GM18498 (cell line): ENCODE results near the gene PMM2.

Experiments
- ATAC-seq: cut with Tn5 transposase; IDR thresholded peaks from one replicate; pipeline ENCODE4 v1.9.1; 2021; ENCODE audit warnings: mild to moderate bottlenecking, moderate library complexity; ENCODE audit not compliant: unreplicated experiment

PMM2 gene

DNA sequence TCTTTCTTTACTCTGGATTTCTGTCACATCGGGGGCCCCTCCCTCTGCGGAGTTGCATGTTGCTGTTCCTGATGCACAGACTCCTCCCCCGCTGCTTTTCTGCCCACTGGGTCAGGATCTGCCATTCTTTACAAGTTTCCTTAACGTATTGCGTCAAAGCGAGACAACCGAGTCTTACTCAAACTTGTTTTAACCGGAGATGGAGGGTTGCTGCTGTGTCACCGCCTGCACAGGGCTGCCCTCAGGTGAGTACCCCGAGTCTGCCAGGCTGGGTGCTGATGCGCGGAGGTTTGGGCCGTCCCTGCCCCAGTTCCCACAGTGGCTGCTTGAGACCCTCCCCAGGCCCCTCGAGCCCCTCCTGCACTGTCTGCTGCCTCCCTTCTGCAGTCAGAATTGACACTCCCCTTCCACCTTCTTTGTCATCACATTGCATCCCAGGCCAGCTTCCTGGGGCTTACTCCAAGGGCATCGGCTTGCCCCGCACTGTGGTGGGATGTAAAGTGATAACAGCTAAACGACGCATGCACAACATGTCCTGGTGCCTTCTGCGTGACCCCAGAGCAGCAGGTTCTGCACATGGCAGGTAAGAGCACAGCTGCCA is 51.9 kb downstream of the PMM2 start:
- ATAC-seq = no peak

DNA sequence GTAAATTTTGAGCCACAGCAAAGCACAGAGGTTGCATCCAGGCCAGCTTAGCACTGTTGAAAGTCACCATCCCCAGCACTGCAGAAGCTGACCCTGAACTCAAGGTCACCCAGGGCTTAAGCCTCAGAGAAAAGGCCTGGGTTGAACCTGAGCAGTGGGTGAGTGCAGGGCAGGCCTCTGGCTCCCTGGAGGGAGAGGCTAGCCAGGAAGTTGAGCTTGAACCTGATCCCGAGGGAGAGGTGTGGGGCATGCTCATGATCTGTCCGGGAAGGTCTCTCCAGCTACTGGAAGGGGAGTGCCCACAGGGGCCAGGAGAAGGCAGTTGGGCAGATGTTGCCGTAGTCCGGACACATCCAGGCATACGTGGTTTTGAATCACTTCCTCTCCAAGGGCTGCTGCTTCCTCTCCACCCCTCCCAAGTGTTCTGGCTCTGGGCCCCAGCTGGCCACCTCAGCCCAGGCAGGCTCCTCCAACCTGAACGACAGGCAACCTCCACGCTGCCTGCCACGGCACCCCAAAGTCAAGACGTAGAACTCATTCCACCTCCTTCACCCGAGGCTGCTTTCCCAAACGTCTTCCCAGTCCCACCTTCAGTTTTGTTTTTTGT is 52.7 kb downstream of the PMM2 start:
- no peak for ATAC-seq

DNA sequence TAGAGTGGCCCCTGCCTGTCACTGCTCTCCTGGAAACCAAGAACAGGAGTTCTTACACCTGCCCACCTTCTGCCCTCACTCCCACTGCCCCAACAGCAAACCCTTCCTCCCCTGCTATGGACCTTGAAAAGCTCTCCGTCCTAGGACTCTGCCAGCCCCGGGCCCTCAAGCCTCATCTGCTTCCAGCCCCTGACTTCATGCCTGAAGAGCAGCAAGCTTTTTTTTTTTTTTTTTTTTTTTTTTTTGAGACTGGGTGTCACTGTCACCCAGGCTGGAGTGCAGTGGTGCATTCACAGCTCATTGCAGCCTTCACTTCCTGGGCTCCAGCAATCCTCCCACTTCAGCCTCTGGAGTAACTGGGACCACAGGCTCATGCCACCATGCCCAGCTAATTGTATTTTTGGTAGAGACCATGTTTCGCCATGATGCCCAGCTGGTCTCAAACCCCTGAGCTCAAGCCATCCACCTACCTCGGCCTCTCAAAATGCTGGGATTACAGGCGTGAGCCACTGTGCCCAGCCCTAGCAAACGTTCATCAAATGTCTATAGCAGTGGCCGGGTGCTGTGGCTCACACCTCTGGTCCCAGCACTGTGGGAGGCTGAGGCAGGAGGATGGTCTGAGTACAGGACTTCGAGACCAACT is 54.2 kb downstream of the PMM2 start:
- ATAC-seq = no peak

GRCh38 chr16:8852534-8852933 is 54.9 kb downstream of the PMM2 start:
- no peak for ATAC-seq

DNA sequence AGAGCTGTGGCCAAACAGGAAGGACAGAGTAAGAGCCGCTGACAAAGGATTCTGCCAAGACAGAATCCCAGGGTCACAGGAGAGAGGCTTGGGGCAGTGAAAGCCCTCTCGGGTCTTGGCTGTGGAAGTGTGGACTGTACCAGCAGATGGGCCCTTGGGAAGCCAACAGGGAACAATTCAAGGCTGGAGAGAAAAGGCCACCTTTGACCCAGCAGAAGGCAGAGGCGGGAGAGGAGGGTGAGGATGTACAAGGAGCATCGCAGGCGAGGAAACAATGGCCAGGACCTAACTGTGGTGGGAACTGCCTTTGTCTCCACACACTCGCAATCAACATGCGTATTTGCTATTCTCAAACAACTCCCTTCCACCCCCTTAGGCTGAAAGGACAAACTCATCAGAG is 55.5 kb downstream of the PMM2 start:
- no peak for ATAC-seq

GRCh38 chr16:8853611-8854010 is 56.0 kb downstream of the PMM2 start:
- ATAC-seq = no peak

- no peak for ATAC-seq
Observed at GRCh38 chr16:8854298-8854948, 56.8 kb downstream of the PMM2 start.

GRCh38 chr16:8855051-8855786 is 57.6 kb downstream of the PMM2 start:
- ATAC-seq = no peak

DNA sequence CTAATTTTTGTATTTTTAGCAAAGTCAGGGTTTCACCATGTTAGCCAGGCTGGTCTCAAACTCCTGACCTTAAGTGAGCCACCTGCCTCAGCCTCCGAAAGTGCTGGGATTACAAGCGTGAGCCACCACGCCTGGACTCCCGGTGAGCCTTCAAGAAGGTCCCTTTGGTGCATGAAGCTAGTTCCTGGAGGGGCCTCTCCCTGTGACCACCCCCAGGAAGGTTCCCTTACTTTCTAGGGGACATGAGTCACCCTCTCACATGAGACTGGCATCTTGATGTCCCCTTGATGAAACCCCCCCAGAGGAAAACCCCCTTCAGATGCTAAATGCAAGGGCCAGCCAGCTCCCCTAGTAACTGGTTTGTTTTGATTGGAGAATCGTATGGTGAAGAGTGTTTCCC is 58.3 kb downstream of the PMM2 start:
- ATAC-seq = no peak

- ATAC-seq = no peak
Observed at GRCh38 chr16:8858994-8859912, 61.6 kb downstream of the PMM2 start.

GRCh38 chr16:8859913-8860881 is 62.6 kb downstream of the PMM2 start:
- no peak for ATAC-seq

DNA sequence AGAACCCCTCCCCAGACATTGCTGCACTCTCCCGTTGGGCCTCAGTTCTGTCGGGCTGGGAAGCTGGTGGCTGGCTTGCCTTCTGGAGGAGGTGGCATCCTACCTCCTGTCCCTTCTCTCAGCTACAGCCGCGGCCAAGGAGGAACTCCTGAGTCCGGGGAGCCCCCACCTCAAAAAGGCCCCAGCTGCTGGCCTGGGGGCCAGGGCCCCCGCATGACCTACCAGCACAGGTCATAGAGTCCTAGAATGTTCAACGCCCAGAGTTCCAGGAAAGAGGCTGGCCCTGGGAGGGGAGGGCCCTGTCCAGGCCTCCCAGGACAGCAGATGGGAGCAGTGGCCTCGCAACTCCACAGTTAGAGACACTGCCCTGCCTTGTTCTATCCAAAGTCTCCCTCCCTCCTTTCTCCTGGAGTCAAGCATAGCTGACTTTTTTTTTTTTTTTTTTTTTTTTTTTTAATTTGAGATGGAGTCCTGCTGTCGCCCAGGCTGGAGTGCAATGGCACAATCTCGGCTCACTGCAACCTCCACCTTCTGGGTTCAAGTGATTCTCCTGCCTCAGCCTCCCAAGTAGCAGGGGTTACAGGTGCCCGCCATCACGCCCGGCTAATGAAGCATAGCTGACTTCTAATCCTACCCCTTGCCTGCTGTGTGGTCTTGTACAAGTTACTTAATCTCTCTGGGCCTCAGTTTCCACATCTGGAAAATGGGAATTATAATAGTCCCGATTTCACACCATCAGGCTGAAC is 64.1 kb downstream of the PMM2 start:
- no peak for ATAC-seq

DNA sequence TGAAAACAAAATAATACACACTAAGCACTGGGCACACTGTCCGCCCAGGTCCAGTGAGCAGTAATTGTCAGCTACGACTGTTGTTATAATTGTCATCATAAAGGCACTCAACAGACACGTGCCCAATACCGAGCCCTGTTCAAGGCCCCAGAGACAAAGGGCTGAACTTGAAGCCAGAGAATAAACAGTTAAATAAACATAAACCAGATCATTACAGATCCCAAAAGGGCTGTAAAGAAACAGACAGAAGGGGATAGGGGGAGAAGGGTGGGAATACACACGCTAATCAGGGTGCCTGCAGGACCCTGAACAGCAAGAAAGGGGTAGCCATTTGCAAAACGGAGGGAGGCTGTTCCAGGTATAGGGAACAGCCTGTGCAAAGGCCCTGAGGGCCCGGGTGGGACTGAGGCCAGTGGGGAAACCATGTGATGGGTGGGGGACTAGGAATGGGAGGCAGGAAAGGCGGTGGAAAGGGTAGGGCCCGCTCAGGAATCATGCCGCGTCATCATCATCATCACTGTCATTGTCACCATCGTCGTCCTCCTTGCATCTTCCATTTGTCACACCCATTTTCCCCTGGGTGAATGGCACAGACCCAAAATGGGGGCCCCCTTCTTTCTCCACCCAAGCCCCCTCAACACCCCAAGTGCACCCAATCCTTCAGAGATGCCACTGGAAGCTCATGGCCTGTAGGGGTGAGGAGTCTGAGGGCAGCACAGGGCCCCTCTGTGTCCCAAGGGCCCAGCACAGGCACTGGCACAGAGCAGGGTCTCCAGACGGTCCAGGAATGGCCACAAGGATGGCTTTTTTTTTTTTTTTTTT is 64.9 kb downstream of the PMM2 start:
- no peak for ATAC-seq

- no peak for ATAC-seq
Observed at GRCh38 chr16:8863594-8864424, 66.2 kb downstream of the PMM2 start.

GRCh38 chr16:8864480-8865110 is 67.0 kb downstream of the PMM2 start:
- no peak for ATAC-seq

DNA sequence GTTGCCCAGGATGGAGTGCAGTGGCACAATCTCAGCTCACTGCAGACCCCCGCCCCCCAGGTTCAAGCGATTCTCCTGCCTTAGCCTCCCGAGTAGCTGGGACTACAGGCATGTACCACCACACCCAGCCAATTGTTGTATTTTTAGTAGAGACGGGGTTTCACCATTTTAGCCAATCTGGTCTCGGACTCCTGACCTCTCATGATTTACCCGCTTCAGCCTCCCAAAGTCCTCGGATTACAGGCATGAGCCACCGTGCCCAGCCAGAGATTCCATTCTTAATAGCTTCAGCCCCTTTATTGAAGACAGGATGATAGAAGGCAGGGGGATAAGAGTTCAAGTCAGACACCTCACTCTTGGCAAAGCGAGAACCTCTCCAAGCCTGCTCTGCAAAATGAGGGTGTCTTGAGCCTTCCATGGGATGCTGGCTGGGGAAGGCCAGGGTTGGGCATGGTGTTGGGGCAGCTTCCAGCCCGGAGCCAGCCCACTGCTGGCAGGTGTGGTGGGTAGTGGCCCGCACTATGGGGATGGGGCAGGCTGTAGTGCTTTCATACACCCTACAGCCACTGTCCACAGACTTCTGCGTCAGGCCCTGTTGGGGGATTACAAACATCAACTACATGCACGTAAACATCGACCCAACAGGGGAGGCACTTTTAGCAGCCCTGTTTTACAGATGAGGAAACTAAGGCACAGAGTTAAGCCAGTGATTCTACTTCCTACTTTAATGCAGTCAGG is 67.7 kb downstream of the PMM2 start:
- no peak for ATAC-seq
